T-helper 2 cell (primary cell): ENCODE measurements around the gene DOK7.
"Not testable (repeated sequence)": the region's sequence is repeated elsewhere in the genome, so short reads cannot be mapped to it uniquely, and the experiment has no call there.

Experiments used
- DNase-seq, 5 experiments: peaks; one replicate each; pipeline versions ENCODE4 v3.0.0 to v3.0.0-alpha.2; 2012 to 2022

DOK7 gene

GRCh38 chr4:3508542-3508941 is 45.4 kb downstream of the DOK7 start:
- DNase-seq, result no peak

GRCh38 chr4:3510481-3510880 is 47.4 kb downstream of the DOK7 start:
- no peak for DNase-seq

GRCh38 chr4:3511187-3511586 is 48.1 kb downstream of the DOK7 start:
- DNase-seq, result no peak

- not testable (repeated sequence) for DNase-seq
Observed at GRCh38 chr4:3511601-3512000, 48.5 kb downstream of the DOK7 start.

GRCh38 chr4:3512279-3512678 is 49.2 kb downstream of the DOK7 start:
- DNase-seq, result no peak

GRCh38 chr4:3512719-3513118 is 49.6 kb downstream of the DOK7 start:
- DNase-seq, result no peak

GRCh38 chr4:3513807-3514206 is 50.7 kb downstream of the DOK7 start:
- DNase-seq, result no peak

GRCh38 chr4:3514221-3514780 is 51.2 kb downstream of the DOK7 start:
- DNase-seq, result no peak

GRCh38 chr4:3514806-3515501 is 51.8 kb downstream of the DOK7 start:
- no peak for DNase-seq

- DNase-seq, result no peak
Observed at GRCh38 chr4:3515646-3516045, 52.5 kb downstream of the DOK7 start.

- no peak for DNase-seq
Observed at GRCh38 chr4:3516061-3516835, 53.1 kb downstream of the DOK7 start.

GRCh38 chr4:3516836-3517730 is 54.0 kb downstream of the DOK7 start:
- peak in 1 of 5 experiments; percentile 3 for DNase-seq

GRCh38 chr4:3517731-3518510 is 54.8 kb downstream of the DOK7 start:
- peak in 1 of 5 experiments; percentile 3 for DNase-seq

GRCh38 chr4:3518511-3518880 is 55.4 kb downstream of the DOK7 start:
- DNase-seq, result no peak

GRCh38 chr4:3518941-3519340 is 55.8 kb downstream of the DOK7 start:
- DNase-seq, result no peak

- no peak for DNase-seq
Observed at GRCh38 chr4:3519468-3520264, 56.6 kb downstream of the DOK7 start.

- DNase-seq, result no peak
Observed at GRCh38 chr4:3520276-3520675, 57.2 kb downstream of the DOK7 start.

GRCh38 chr4:3520796-3521600 is 57.9 kb downstream of the DOK7 start:
- DNase-seq, result no peak

- DNase-seq, result no peak
Observed at GRCh38 chr4:3521621-3522325, 58.7 kb downstream of the DOK7 start.

GRCh38 chr4:3522326-3522640 is 59.2 kb downstream of the DOK7 start:
- no peak for DNase-seq
